Central memory CD8-positive, alpha-beta T cell (primary cell): Measurements from ENCODE around the gene RAC3.

Source experiments
- ATAC-seq: fragments of 150-1000 bp; cut with Tn5 transposase; replicated peaks from 2 replicates; pipeline ENCODE4 v1.10.0; 2022; ENCODE audit warnings: mild to moderate bottlenecking, moderate FRiP score, moderate number of reproducible peaks; ENCODE audit not compliant: poor library complexity, severe bottlenecking; ENCODE audit errors: extremely low read depth
- DNase-seq, 2 donors: peaks; one replicate each; pipeline ENCODE4 v3.0.0; 2021; ENCODE audit warnings: low spot score in 2 of 2
- H3K27ac Mint-ChIP-seq: one replicate; pipeline ENCODE4 v1.8.0; 2022; ENCODE audit warnings: low read depth, mild to moderate bottlenecking, moderate library complexity, mixed read lengths
- H3K27me3 Mint-ChIP-seq: one replicate; pipeline ENCODE4 v1.8.0; 2022; ENCODE audit warnings: mixed read lengths
- H3K36me3 Mint-ChIP-seq: one replicate; pipeline ENCODE4 v1.8.0; 2022; ENCODE audit warnings: mild to moderate bottlenecking, moderate library complexity, mixed read lengths; ENCODE audit not compliant: insufficient read depth
- H3K4me1 Mint-ChIP-seq: one replicate; pipeline ENCODE4 v1.8.0; 2022; ENCODE audit warnings: mixed read lengths
- H3K4me3 Mint-ChIP-seq: one replicate; pipeline ENCODE4 v1.8.0; 2022; ENCODE audit warnings: mild to moderate bottlenecking, moderate library complexity, mixed read lengths
- H3K9me3 Mint-ChIP-seq: one replicate; pipeline ENCODE4 v1.8.0; 2022; ENCODE audit warnings: mixed read lengths

RAC3 gene

DNA sequence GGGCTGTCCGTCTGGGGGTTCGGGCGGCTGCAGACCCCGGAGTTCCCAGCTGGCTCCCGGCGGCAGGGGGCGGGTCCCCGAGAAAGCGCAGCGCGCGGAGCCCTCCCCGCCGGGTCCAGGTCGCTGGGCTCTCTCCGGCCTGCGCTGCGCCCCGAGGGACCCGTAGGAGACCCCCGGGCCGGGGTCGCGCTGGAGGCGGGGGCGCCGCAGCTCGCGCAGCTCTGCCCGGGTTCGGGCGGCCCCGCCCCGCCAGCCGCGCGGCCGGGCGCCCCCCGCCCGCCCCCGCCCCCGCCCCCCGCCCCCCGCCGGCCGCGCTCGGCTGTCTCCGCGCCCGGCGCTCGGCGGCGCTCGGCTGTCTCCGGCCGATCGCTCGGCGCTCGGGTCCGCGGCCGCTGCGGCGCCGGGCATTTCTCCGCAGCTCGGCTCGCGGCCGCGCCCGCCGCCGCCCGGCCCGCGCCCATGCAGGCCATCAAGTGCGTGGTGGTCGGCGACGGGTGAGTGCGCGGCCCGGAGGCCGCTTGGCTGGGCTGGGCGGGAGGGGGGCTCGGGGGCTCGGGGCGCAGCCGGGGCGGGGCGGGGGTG is at the start of gene RAC3:
RAC3 (plus strand) TSS at position 376 of the 582 bp plus-strand sequence; CDS start at position 460, 84 bp downstream.
- H3K36me3 Mint-ChIP-seq = peaks cover 4% of the 10 kb centered on the region
- no peaks in the 10 kb centered on the region for H3K9me3 Mint-ChIP-seq
- H3K27me3 Mint-ChIP-seq = no peaks in the 10 kb centered on the region
- DNase-seq (no peak), ATAC-seq (no peak)
- peak within 1 kb of the TSS; percentile 87 for H3K4me3 Mint-ChIP-seq
- peaks cover 17% of the 10 kb centered on the region for H3K4me1 Mint-ChIP-seq
- H3K27ac Mint-ChIP-seq = peak within 1 kb of the TSS; percentile 67

DNA sequence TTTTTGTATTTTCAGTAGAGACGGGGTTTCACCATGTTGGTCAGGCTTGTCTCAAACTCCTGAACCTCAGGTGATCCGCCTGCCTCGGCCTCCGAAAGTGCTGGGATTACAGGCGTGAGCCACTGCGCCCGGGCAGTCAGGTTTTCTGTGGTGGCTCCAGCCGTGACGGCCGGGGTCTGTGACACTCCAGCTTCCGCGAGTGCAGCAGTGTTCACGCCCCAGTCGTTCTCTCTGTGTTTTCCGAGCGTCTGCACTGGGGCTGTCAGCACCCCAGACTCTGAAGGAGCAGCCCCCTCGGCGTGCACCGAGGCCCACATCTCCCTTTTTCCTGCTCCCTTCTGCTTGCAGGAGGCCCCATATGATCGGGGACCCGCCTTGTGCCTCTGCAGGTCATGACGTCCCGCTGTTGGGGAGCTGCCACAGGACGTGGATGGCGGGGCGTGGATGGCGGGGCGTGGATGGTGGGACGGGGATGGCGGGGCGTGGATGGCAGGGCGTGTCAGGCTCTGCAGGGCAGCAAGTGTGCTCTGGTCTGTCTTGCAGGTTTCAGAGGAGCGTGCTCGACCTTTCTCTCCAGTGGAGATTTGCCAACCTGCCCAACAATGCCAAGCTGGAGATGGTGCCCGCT is 48.4 kb upstream of the RAC3 start:
- ATAC-seq (no peak), DNase-seq (no peak)
- peaks cover 41% of the 10 kb centered on the region for H3K4me1 Mint-ChIP-seq
- peaks cover 10% of the 10 kb centered on the region for H3K36me3 Mint-ChIP-seq
- H3K4me3 Mint-ChIP-seq = no peak overlapping the region
- no peak overlapping the region for H3K27ac Mint-ChIP-seq
- H3K27me3 Mint-ChIP-seq = no peaks in the 10 kb centered on the region
- H3K9me3 Mint-ChIP-seq = no peaks in the 10 kb centered on the region

DNA sequence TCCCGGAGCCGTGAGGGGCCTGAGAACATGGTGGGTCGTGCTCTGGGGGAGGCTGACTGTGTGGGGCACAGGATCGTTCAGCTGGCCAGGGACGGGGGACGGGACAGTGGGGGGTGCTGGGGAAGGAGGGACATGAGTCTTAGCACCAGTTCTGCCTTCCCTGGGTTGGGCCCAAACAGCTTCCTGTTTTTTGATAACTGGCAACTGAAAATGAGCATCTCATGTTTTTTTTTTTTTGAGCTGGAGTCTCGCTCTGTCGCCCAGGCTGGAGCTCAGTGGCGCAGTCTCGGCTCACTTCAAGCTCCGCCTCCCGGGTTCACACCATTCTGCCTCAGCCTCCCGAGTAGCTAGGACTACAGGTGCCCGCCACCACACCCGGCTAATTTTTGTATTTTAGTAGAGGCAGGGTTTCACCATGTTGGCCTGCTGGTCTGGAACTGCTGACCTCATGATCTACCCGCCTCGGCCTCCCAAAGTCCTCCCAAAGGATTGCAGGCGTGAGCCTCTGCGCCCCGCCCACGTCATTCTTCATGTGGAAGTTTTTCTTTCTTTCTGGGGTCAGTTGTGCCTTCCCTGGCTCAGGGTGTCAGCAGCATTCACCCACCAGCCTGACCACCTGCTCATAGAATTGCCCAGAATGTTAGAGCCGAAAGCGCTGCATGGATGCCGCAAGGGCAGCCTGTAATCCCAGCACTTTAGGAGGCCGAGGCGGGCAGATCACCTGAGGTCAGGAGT is 47.7 kb upstream of the RAC3 start:
- Mint-ChIP-seq H3K36me3 (peaks cover 9% of the 10 kb centered on the region), H3K4me1 (peaks cover 36% of the 10 kb centered on the region), H3K27ac (no peak overlapping the region), H3K27me3 (no peaks in the 10 kb centered on the region), H3K9me3 (no peaks in the 10 kb centered on the region), H3K4me3 (no peak overlapping the region)
- ATAC-seq = no peak
- DNase-seq = no peak

DNA sequence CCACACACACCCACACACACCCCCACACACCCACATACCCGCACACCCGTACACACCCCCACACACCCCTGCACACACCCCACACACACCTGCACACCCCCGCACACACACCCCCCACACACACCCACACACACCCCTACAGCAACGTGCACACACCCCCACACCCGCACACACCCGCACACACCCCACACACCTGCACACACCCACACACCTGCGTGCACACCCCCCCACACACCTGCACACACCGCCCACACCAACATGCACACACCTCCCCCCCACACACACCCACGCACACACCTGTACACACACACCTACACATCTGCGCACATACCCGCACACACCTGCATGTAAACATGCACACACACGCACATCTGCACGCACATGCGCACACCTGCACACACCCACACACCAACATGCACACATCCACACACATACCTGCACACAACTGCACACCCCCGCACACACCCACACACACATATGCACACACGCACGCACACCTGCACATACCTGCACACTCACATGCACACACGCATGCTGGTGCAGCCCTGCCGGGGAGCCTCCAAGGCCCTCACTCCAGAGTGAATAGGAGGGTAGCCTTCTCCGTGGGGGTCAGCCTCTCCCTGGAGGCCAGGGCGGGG is 46.6 kb upstream of the RAC3 start:
- DNase-seq (no peak), ATAC-seq (no peak)
- Mint-ChIP-seq H3K4me1 (peaks cover 27% of the 10 kb centered on the region), H3K9me3 (no peaks in the 10 kb centered on the region), H3K4me3 (no peak overlapping the region), H3K36me3 (peaks cover 8% of the 10 kb centered on the region), H3K27ac (no peak overlapping the region), H3K27me3 (no peaks in the 10 kb centered on the region)

DNA sequence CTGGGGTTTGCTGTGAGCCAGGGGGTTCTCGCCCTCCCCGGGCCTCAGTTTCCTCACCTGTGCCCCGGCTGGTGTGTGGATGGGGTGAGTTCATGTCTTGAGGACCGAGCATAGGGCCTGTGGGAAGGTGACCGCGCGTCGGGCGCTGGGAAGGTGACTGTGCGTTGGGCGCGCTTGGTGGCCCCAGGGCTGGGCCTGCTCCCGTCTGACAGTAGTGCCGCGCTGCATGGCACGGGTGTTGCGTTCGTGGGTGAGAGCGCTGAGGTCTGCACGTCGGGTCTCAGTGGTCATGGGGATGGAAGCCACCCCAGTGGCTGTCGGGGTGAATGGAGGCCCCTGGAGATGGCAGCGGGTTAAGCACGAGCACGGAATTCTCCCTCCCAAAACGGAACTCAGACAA is 44.9 kb upstream of the RAC3 start:
- peaks cover 11% of the 10 kb centered on the region for H3K36me3 Mint-ChIP-seq

DNA sequence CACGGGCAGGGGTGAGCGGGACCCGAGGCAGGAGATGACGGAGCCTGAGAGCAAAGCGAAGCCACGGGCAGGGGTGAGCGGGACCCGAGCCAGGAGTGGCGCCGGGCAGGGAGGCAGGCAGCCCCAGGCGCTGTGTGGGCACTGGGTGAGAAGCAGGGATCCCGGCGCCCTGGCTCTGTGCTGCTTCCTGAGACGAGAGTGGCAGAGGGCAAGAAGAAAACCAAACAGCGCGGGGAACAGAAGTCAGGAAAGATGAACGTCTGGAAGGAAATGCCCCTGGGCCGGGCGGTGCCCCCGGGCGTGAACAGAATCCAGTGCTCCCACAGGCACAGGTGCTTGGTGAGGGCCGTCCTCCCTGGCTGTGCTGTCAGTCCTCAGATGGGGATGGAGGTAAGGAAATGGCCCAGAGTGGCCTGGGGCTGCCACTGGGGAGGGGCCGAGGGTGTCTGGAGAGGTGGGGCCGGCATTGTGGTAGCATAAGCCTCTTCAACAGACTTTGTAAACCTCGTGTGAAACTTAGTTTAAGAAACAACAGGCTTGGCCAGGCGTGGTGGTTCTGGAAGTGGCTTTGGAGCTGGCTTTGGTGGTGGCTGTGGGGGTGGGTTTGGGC is 44.2 kb upstream of the RAC3 start:
- no peaks in the 10 kb centered on the region for H3K9me3 Mint-ChIP-seq
- DNase-seq (no peak), ATAC-seq (no peak)
- peaks cover 11% of the 10 kb centered on the region for H3K36me3 Mint-ChIP-seq
- no peaks in the 10 kb centered on the region for H3K27me3 Mint-ChIP-seq
- no peak overlapping the region for H3K4me3 Mint-ChIP-seq
- peaks cover 25% of the 10 kb centered on the region for H3K4me1 Mint-ChIP-seq
- peak overlapping the region; percentile 22 for H3K27ac Mint-ChIP-seq

More for the DNA sequence above, 44.9 kb upstream of the RAC3 start:
- peaks cover 25% of the 10 kb centered on the region for H3K4me1 Mint-ChIP-seq
- H3K27ac Mint-ChIP-seq = peak overlapping the region; percentile 22
- no peaks in the 10 kb centered on the region for H3K27me3 Mint-ChIP-seq
- no peak for DNase-seq
- no peak for ATAC-seq
- no peaks in the 10 kb centered on the region for H3K9me3 Mint-ChIP-seq
- H3K4me3 Mint-ChIP-seq = no peak overlapping the region

DNA sequence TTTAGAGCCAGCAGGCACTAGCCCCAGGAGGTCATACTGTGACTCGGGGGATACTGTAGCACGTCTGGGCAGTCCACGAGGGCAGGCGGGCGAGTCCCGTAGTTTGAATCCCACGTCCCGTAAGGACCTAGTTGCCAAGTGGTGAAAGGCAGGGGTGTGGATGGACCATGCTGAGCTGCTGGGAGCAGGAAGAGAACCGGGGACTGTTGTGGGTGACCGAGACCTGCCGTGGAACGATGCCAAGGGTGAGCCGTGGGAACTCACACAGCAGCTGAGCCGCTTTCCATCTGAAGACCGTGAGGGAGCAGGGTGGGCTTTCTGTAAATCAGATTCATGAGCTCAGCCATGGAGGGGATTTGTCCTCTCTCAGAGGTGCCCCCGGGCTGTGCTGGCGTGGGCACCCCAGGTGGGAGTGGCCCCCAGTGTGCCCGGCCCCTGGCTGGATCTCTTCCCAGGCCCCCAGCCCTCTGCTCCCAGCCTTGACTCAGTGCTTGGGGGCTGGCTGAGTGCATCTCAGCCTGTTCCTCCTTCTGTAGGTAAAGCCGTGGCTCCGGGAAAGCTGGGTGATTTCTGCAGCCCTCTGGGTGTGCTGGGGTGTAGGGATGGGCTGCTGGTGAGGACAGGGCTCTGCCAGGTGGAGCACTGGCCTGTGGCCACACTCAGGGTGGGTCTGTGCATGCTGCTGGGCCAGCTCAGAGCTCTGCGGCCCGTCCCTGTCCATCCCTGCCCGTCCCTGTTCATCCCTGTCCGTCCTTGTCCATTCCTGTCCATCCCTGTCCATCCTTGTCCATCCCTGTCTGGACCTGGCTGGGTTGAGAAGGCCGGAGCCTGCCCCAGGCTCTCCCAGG is 40.4 kb upstream of the RAC3 start:
- no peak for ATAC-seq
- DNase-seq = no peak
- Mint-ChIP-seq H3K27ac (no peak overlapping the region), H3K9me3 (no peaks in the 10 kb centered on the region), H3K36me3 (peaks cover 9% of the 10 kb centered on the region), H3K4me3 (no peak overlapping the region), H3K4me1 (peaks cover 13% of the 10 kb centered on the region), H3K27me3 (no peaks in the 10 kb centered on the region)

DNA sequence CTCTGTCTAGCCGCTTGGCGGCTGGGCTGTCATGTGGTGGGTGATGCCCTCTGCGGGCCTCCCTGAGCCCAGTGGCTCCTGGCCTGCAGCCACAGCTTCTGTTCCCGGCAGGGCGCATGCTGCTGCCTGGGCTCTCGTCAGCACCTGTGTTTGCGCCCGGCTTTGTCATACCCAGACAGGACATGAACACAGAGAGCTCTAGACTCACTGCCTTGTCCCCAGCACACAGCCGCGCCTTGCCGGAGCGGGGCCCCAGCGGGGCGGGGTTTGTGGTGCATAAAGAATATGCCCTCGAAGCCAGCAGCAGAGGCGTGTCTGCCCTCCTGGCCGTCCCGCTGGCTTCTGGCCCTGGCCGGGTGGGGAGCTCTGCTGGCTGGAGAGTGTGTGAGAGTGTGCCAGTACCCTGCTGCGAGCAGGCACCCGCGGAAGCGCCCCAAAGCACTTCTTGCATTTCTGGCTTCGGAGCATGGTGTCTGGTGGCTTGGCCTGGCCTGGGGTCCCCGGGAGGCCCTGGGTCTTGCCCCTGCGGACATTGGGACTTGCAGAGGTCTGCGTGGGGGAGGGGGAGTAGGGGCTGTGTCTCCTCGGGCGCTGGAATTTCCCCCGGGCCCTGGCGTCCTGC is 39.7 kb upstream of the RAC3 start:
- Mint-ChIP-seq H3K27ac (no peak overlapping the region), H3K9me3 (no peaks in the 10 kb centered on the region), H3K36me3 (peaks cover 9% of the 10 kb centered on the region), H3K4me1 (peaks cover 8% of the 10 kb centered on the region), H3K4me3 (no peak overlapping the region), H3K27me3 (no peaks in the 10 kb centered on the region)
- ATAC-seq (no peak), DNase-seq (no peak)

DNA sequence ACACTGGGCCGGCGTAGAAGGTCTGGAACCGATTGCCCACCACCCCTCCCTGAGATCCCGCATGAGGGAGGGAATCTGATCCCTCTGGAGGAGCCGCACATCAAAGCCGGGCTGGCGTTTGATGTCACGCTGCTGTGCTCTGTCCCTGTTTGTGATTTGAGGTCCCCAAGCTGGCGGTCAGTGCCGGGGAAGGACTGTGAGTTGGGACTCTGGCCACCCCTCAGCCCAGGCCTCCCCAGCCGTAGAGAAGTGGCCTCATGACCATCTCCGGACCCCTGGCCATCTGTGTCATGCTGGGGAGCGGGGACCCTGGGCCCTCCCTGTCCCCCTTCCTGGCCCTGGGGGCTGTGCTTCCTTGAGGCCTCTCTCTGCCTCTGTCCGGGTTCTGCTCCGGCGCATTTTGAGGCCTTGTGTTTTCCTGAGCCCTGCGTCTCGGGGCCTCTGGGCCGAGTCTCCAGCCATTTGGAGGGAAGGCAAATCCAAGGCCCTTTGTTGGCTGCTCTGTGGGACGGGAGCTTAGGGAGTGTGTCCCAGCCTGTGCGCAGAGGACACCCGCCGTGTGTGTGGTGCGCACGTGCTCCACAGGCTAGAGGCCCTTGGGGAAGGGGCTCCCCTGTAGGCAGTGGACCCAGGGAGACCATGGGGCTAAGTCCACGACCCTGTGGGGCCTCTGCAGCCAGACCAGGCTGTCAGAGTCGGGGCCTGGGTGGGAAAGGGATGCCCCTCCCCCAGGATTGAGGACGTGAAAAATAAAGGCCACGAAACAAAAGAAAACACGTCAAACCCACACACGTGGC is 39.0 kb upstream of the RAC3 start:
- peaks cover 6% of the 10 kb centered on the region for H3K4me1 Mint-ChIP-seq
- ATAC-seq (no peak), DNase-seq (no peak)
- H3K4me3 Mint-ChIP-seq = no peak overlapping the region
- H3K27me3 Mint-ChIP-seq = no peaks in the 10 kb centered on the region
- H3K36me3 Mint-ChIP-seq = peaks cover 9% of the 10 kb centered on the region
- no peaks in the 10 kb centered on the region for H3K9me3 Mint-ChIP-seq
- no peak overlapping the region for H3K27ac Mint-ChIP-seq

DNA sequence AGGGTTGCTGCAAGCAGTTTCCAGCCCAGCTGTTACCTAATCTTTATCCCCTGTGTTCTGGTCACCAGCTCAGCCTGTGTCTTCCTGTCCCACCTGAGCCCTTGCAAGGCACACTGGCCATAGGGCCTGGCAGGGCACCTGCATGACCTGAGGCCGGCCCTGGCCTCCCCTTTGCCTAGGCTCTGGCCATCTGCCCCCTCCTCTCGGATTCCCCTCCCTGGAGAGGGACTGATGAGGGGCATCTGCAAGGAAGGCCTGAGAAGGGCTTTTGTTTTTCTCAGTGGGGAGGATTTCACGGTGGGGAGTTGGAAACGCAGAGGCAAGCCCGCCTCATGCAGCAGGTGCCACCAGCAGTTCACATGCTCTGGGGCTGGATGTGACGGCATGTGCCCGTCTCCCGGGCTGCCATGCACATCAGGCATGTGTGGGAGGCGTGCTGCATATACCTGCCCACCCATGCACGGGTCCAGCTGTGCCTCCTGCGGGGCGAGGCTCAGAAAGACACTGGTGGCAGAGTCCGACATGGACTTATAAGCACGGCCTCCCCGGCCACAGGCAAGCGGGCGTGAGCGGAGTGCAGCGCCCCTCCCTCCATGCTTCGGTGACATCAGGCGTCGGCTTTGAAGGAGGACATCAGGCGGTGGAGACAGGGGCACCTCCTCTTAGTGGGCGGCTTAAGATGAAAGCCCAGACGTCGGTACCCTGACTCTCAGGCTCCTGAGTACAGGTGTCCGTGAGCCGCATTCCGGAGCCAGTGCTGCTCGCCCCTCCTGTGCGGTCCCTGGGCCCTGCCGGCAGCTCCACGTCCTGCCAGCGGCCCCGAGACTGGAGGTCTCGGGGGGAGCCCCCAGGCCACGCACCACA is 37.5 kb upstream of the RAC3 start:
- no peaks in the 10 kb centered on the region for H3K9me3 Mint-ChIP-seq
- no peak overlapping the region for H3K4me3 Mint-ChIP-seq
- no peak for DNase-seq
- no peaks in the 10 kb centered on the region for H3K27me3 Mint-ChIP-seq
- H3K36me3 Mint-ChIP-seq = peaks cover 9% of the 10 kb centered on the region
- ATAC-seq = no peak
- H3K27ac Mint-ChIP-seq = no peak overlapping the region
- H3K4me1 Mint-ChIP-seq = peaks cover 6% of the 10 kb centered on the region
